ENCODE measurements around the gene GLA.

DNA sequence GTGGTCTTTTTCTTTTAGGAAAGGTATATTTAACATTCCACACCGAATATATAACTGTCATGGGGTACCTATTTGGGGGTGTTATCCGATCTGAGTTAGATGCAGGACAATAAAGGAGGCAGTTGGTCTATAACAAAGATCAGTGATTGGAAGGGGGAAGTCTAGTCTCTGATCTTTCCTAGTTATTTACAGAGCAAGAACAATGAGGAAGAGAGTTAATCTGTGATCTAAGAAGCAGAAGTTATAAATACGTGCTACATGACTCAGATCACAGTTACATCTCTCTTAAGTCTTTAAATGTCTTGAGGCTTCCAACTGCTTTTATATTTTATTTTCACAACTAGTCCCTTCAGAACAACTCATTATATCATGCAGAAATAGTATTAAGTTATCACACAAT lies 44.3 kb upstream of the GLA start:
- no peak for TF ChIP-seq GATA2 (IDR thresholded peaks at IDR 0.05; ENCODE audit: low read depth, low read length)
- no peak for TF ChIP-seq GATA3 (IDR thresholded peaks at IDR 0.05; ENCODE audit: low read depth, low read length)

All from SH-SY5Y (cell line).